ENCODE data around the gene GALNT2.

- no peak for TF ChIP-seq CSDC2 (CRISPR knock-in tag; IDR thresholded peaks at IDR 0.05)
- TF ChIP-seq CREB5 (CRISPR knock-in tag; IDR thresholded peaks at IDR 0.05; ENCODE audit: low read depth): no peak
- no peak for TF ChIP-seq RARB (CRISPR knock-in tag; IDR thresholded peaks at IDR 0.05)
- no peak for TF ChIP-seq ZFP30 (CRISPR knock-in tag; IDR thresholded peaks at IDR 0.05)
- no peak for TF ChIP-seq GLIS3 (CRISPR knock-in tag; IDR thresholded peaks at IDR 0.05)
- no peak for TF ChIP-seq ZNF8 (CRISPR knock-in tag; IDR thresholded peaks at IDR 0.05)
- TF ChIP-seq PATZ1 (CRISPR knock-in tag; IDR thresholded peaks at IDR 0.05; ENCODE audit: borderline replicate concordance): no peak
- no peak for TF ChIP-seq ZFP3 (CRISPR knock-in tag; IDR thresholded peaks at IDR 0.05)
- no peak for TF ChIP-seq TSHZ2 (CRISPR knock-in tag; IDR thresholded peaks at IDR 0.05)
These were observed 224.9 kb downstream of the GALNT2 start for GRCh38 chr1:230291731-230292620.
